WTC11 (cell line): Measurements from ENCODE around the gene EFCAB8. TPM values are rescaled to one million over a fixed set of nuclear protein-coding genes. Genes with fewer than 3 reads are reported as not detected.

Experiments
- ATAC-seq: fragments of 200-7000 bp; cut with Tn5 transposase; 2 replicates; pipeline ENCODE4 v1.10.0; 2021; ENCODE audit warnings: mild to moderate bottlenecking, moderate library complexity
- CTCF ChIA-PET: fragments of 300-600 bp; sonication (Branson Sonifier 250); formaldehyde crosslinking; loops from one replicate; lab custom pipeline; 2021; ENCODE audit warnings: antibody characterized with exemption; lab: Charles Lee
- POLR2A ChIA-PET: fragments of 350-600 bp; sonication (Branson Sonifier 250); formaldehyde crosslinking; loops from one replicate; lab custom pipeline; 2021; ENCODE audit warnings: antibody characterized with exemption; lab: Charles Lee
- DNase-seq: peaks from one replicate; pipeline ENCODE4 v3.0.0; 2021; ENCODE audit warnings: low spot score
- H3K27ac Mint-ChIP-seq: 2 replicates; pipeline ENCODE4 v1.8.0; 2021; ENCODE audit warnings: mixed read lengths
- H3K27me3 Mint-ChIP-seq: 2 replicates; pipeline ENCODE4 v1.8.0; 2021; ENCODE audit warnings: low read depth, mild to moderate bottlenecking, moderate library complexity, mixed read lengths
- H3K36me3 Mint-ChIP-seq: 2 replicates; pipeline ENCODE4 v1.8.0; 2021; ENCODE audit warnings: mixed read lengths
- H3K4me1 Mint-ChIP-seq: 2 replicates; pipeline ENCODE4 v1.8.0; 2022; ENCODE audit warnings: mixed read lengths
- H3K4me3 Mint-ChIP-seq: 2 replicates; pipeline ENCODE4 v1.8.0; 2021; ENCODE audit warnings: mild to moderate bottlenecking, moderate library complexity, mixed read lengths
- H3K9me3 Mint-ChIP-seq: 2 replicates; pipeline ENCODE4 v1.8.0; 2021; ENCODE audit warnings: mixed read lengths
- ATF6 ChIP-seq: sonication (generic); formaldehyde crosslinking; IDR thresholded peaks from 2 replicates; pipeline ENCODE4 v1.8.1; 2023; ENCODE audit warnings: mild to moderate bottlenecking, missing genetic modification reagents
- E2F5 ChIP-seq: sonication (generic); formaldehyde crosslinking; IDR thresholded peaks from 2 replicates; pipeline ENCODE4 v1.8.1; 2022; ENCODE audit warnings: mild to moderate bottlenecking, moderate library complexity, missing genetic modification reagents
- ESRRA ChIP-seq: sonication (generic); formaldehyde crosslinking; IDR thresholded peaks from 2 replicates; pipeline ENCODE4 v1.8.1; 2022; ENCODE audit warnings: mild to moderate bottlenecking, missing genetic modification reagents, borderline replicate concordance
- FOXJ3 ChIP-seq: sonication (generic); formaldehyde crosslinking; IDR thresholded peaks from 2 replicates; pipeline ENCODE4 v1.9.0; 2021; ENCODE audit warnings: missing genetic modification reagents, mild to moderate bottlenecking, borderline replicate concordance
- GRHL2 ChIP-seq: fragments of 250-450 bp; sonication (Bioruptor Pico); IDR thresholded peaks from 2 replicates; pipeline ENCODE4 v1.8.0; 2022; ENCODE audit warnings: mild to moderate bottlenecking, moderate library complexity; ENCODE audit not compliant: insufficient replicate concordance, severe bottlenecking
- JUN ChIP-seq: sonication (generic); formaldehyde crosslinking; IDR thresholded peaks from 2 replicates; pipeline ENCODE4 v1.8.0; 2023; ENCODE audit warnings: mild to moderate bottlenecking, missing genetic modification reagents
- KAT7 ChIP-seq: sonication (generic); formaldehyde crosslinking; IDR thresholded peaks from 2 replicates; pipeline ENCODE4 v1.8.1; 2023; ENCODE audit warnings: missing genetic modification reagents, mild to moderate bottlenecking, borderline replicate concordance
- MAX ChIP-seq: sonication (generic); formaldehyde crosslinking; IDR thresholded peaks from 2 replicates; pipeline ENCODE4 v1.8.0; 2022; ENCODE audit warnings: mild to moderate bottlenecking, missing genetic modification reagents
- NR2C2 ChIP-seq: sonication (generic); formaldehyde crosslinking; IDR thresholded peaks from 2 replicates; pipeline ENCODE4 v1.8.0; 2022; ENCODE audit warnings: mild to moderate bottlenecking, missing genetic modification reagents
- PREB ChIP-seq: sonication (generic); formaldehyde crosslinking; IDR thresholded peaks from 2 replicates; pipeline ENCODE4 v1.8.1; 2022; ENCODE audit warnings: mild to moderate bottlenecking, missing genetic modification reagents, moderate library complexity, borderline replicate concordance
- SMAD4 ChIP-seq: sonication (generic); formaldehyde crosslinking; IDR thresholded peaks from 2 replicates; pipeline ENCODE4 v1.8.0; 2022; ENCODE audit warnings: mild to moderate bottlenecking, missing genetic modification reagents
- SOX15 ChIP-seq: fragments of 250-450 bp; sonication (Bioruptor Pico); IDR thresholded peaks from 2 replicates; pipeline ENCODE4 v1.9.0; 2021; ENCODE audit warnings: mild to moderate bottlenecking
- STAT6 ChIP-seq: sonication (generic); formaldehyde crosslinking; conservative IDR thresholded peaks from 2 replicates; pipeline ENCODE4 v1.8.1; 2023; ENCODE audit warnings: mild to moderate bottlenecking, low read depth, missing genetic modification reagents, moderate library complexity
- ZMAT4 ChIP-seq: fragments of 250-450 bp; sonication (Bioruptor Pico); IDR thresholded peaks from 2 replicates; pipeline ENCODE4 v1.9.0; 2021; ENCODE audit warnings: mild to moderate bottlenecking
- ZNF281 ChIP-seq: sonication (generic); formaldehyde crosslinking; IDR thresholded peaks from 2 replicates; pipeline ENCODE4 v1.8.0; 2023; ENCODE audit warnings: mild to moderate bottlenecking, missing genetic modification reagents
- ZSCAN18 ChIP-seq: fragments of 250-450 bp; sonication (Bioruptor Pico); IDR thresholded peaks from 2 replicates; pipeline ENCODE4 v2.1.2; 2022; ENCODE audit warnings: mild to moderate bottlenecking, moderate library complexity
- total RNA-seq: library from RNA; stranded (reverse); gene quantifications from 3 replicates; pipeline ENCODE4 v1.2.3, GENCODE V29; 2021
- TF ChIP-seq, protein P1 (sequence below): fragments of 250-450 bp; sonication (Bioruptor Pico); conservative IDR thresholded peaks from 2 replicates; pipeline ENCODE4 v1.9.0; 2021; ENCODE audit warnings: mild to moderate bottlenecking
- TF ChIP-seq, protein P2 (sequence below): sonication (generic); formaldehyde crosslinking; IDR thresholded peaks from 2 replicates; pipeline ENCODE4 v1.8.1; 2022; ENCODE audit warnings: low read depth, mild to moderate bottlenecking, moderate library complexity, missing genetic modification reagents, borderline replicate concordance

EFCAB8 gene
- total RNA-seq, 1 experiment from 2014 or later = 0.17 TPM

- TF ChIP-seq KAT7 (CRISPR knock-in tag) = no peak
Measured at GRCh38 chr20:32985596-32985995, 126.9 kb downstream of the EFCAB8 start (continued).

GRCh38 chr20:32986331-32986966 lies 127.7 kb downstream of the EFCAB8 start:
- DNase-seq (no peak), ATAC-seq (no peak)
- ChIA-PET POLR2A (no interaction called here), CTCF (interaction anchor here (1.1 to 1.9 kb wide), 3 partner anchors 9 to 110 kb away, joined by 4 to 13 read pairs (median 4); no protein-coding TSS in a partner anchor)
- no peaks in the 10 kb centered on the region for H3K36me3 Mint-ChIP-seq
- 0 out of 2 replicates have a peak, but pooled peaks cover 4% of the 10 kb centered on the region for H3K4me1 Mint-ChIP-seq
- H3K9me3 Mint-ChIP-seq = no peaks in the 10 kb centered on the region
- H3K4me3 Mint-ChIP-seq = no peak overlapping the region
- no peaks in the 10 kb centered on the region for H3K27me3 Mint-ChIP-seq
- no peak overlapping the region for H3K27ac Mint-ChIP-seq
- no peak for TF ChIP-seq ESRRA (CRISPR knock-in tag)
- TF ChIP-seq PREB (CRISPR knock-in tag) = no peak
- no peak for TF ChIP-seq ZNF281 (CRISPR knock-in tag)
- no peak for TF ChIP-seq GRHL2 (CRISPR knock-in tag)
- no peak for TF ChIP-seq NR2C2
- TF ChIP-seq JUN (CRISPR knock-in tag) = no peak
- TF ChIP-seq E2F5 (CRISPR knock-in tag) = no peak
- TF ChIP-seq ZSCAN18 (CRISPR knock-in tag) = no peak
- no peak for TF ChIP-seq ZMAT4 (CRISPR knock-in tag)
- TF ChIP-seq MAX = no peak
- no peak for TF ChIP-seq SOX15 (CRISPR knock-in tag)
- no peak for TF ChIP-seq ATF6 (CRISPR knock-in tag)
- TF ChIP-seq, protein P1, sequence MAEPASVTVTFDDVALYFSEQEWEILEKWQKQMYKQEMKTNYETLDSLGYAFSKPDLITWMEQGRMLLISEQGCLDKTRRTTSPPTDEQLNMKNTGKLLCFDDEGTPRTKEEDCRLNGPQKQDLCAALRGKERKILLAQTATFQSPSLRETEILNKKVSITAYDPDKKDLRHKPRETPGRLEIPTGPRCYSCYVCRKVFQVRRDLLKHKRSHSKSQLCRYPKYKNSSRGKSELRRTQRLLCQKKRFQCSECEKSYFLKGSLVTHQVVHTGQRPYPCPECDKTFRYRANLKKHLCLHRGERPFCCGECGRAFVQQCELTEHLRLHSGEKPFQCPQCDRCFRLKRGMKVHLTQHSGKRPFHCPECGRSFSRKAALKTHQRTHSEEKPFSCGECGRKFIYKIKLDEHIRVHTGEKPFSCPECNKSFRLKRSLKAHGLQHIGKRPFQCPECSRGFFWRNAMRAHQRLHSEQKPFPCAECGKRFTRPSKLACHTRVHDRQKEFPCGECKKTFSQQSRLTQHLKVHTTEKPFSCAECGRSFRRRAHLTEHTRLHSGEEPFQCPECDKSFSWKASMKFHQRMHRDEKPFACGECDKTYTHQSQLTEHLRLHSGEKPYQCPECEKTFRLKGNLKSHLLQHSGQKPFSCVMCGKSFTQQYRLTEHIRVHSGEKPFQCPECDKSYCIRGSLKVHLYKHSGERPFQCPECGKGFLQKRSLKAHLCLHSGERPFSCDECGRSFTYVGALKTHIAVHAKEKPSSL = no peak
- no peak for TF ChIP-seq STAT6 (CRISPR knock-in tag)
- TF ChIP-seq, protein P2, sequence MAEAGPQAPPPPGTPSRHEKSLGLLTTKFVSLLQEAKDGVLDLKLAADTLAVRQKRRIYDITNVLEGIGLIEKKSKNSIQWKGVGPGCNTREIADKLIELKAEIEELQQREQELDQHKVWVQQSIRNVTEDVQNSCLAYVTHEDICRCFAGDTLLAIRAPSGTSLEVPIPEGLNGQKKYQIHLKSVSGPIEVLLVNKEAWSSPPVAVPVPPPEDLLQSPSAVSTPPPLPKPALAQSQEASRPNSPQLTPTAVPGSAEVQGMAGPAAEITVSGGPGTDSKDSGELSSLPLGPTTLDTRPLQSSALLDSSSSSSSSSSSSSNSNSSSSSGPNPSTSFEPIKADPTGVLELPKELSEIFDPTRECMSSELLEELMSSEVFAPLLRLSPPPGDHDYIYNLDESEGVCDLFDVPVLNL = no peak
- no peak for TF ChIP-seq SMAD4 (CRISPR knock-in tag)
- no peak for TF ChIP-seq FOXJ3 (CRISPR knock-in tag)
